Subcutaneous adipose tissue (tissue), 4 donors: ENCODE measurements around the gene DAD1. TPM values are rescaled to one million over a fixed set of nuclear protein-coding genes. Genes with fewer than 3 reads are reported as not detected.

ENCODE experiments used
- total RNA-seq, 4 donors: library from RNA; depleted of rRNA; stranded (reverse); fragments of >200 nt; gene quantifications; one replicate each; pipeline ENCODE4 v1.1.0, GENCODE V29; 2016
- TF ChIP-seq, protein P1 (sequence below): fragments of 450-650 bp; IDR thresholded peaks from one replicate; pipeline ENCODE4 v1.5.1; 2016; ENCODE audit warnings: low read depth, mild to moderate bottlenecking, control low read depth, antibody characterized with exemption, moderate library complexity

The DAD1 gene
- total RNA-seq, 4 donors from 2014 or later = 114 to 356 (median 179) TPM

DNA sequence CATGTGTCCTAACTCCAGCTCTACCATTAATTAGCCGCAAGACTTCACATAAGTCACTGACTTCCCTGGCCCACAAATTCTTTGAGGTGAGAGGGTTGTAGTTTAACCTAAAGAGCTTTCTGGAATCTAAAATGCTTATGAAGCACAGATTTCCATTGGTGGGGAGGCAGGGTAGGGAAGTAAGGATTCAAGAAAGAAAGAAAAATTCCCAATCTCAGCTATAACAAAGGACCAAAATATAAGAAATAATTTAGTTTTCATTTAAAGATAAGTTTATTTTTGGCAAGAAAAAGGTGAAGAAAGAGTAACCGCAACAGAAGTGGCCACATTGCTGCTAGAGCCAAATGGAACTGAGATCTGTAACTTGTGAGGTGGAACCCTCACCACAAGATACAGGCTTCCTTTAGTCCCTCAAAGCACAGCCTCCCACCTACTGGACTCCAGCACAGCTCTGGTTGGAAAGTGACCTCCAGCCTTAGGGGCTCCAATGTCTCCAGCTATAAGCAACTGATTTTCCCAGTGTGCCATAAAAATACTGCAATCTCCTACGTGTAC, 23.6 kb downstream of the DAD1 start:
- TF ChIP-seq, protein P1, sequence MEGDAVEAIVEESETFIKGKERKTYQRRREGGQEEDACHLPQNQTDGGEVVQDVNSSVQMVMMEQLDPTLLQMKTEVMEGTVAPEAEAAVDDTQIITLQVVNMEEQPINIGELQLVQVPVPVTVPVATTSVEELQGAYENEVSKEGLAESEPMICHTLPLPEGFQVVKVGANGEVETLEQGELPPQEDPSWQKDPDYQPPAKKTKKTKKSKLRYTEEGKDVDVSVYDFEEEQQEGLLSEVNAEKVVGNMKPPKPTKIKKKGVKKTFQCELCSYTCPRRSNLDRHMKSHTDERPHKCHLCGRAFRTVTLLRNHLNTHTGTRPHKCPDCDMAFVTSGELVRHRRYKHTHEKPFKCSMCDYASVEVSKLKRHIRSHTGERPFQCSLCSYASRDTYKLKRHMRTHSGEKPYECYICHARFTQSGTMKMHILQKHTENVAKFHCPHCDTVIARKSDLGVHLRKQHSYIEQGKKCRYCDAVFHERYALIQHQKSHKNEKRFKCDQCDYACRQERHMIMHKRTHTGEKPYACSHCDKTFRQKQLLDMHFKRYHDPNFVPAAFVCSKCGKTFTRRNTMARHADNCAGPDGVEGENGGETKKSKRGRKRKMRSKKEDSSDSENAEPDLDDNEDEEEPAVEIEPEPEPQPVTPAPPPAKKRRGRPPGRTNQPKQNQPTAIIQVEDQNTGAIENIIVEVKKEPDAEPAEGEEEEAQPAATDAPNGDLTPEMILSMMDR = no peak

DNA sequence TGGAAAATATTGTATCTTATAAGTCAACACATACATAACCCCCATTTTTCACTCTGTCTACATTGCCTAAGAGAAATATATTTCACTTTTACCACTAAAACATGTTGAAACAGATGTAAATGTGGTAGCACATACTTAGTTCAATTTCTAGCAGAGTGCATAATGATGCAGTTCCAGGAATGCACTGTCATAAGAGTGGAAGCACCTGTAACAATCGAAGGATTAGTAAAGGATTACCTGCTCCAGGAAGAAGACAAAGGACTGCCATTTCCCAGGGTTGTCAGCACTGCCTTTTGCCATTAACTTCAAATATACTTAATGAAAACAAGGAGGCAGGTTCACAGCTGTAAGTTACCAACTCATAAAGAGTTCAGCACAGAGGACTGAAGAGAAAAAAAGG, 24.6 kb downstream of the DAD1 start:
- TF ChIP-seq, protein P1 = no peak

DNA sequence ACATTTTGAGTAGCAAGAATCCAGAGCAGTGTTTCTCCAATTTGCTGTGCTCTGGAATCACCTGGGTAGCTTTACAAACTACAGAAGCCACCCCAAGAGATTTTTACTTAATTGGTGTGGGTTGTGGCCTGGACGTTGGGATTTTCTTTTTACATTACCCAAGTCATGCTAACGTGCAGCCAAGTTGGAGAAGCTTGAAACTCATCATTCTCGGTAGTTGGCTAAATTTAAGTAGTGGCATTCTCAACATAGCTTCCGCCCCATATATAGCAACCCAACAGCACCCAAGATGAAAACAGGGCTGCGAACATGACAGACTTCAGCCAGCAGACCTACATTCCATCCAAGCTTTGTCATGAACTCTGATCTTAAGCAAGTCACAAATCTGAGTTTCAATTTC, 25.0 kb downstream of the DAD1 start:
- TF ChIP-seq, protein P1 = no peak

DNA sequence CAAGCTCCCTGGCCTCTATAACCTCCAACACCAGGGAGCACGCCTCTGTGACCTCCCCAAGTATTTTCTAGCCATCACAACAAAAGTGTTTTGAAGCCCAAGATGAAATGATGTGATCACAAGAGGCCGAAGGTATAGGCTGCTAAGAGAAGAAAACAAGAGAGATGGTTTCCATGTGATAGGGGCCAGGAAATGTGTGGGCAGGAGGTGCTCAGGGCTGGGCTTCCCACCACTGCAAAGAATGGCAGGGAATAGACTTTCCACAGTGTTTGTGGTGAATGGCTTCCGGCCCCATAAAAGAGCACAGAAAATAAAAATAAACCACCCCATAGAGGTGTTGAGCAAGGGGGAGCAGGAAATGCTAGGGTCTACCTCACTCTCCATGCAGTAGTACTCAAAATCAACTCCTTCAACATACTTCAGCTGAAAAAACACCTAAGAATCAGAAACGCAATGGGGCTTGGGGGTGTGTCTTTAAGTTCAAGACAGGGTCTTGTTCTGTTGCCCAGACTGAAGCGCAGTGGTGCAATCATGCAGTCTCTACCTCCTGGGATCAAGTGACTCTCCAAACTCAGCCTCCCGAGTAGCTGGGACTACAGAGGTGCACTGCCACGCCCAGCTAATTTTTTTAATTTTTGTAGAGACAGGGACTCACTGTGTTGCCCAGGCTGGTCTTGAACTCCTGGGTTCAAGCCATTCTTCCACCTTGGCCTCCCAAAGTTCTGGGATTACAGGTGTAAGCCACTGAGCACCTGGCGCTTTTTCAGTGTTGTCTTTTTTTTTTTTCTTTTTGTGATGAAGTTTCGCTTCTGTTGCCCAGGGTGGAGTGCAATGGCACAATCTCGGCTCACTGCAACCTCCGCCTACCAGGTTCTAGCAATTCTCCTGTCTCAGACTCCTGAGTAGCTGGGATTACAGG, 27.1 kb downstream of the DAD1 start:
- TF ChIP-seq, protein P1 = no peak

DNA sequence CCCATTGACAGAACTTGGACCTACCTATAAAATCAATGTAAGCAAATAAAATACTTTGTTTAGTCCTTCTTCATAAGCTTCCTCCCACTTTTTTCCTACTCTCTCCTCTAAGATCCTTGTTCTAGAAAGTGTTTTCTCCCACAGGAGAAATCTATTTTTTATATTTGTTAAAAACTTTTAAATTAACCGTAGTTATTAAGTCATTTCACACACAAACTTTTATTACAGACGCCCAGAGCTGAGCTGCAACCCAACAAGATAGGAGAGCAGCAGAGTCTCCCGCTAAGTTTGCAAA, 27.7 kb downstream of the DAD1 start:
- TF ChIP-seq, protein P1 = no peak

DNA sequence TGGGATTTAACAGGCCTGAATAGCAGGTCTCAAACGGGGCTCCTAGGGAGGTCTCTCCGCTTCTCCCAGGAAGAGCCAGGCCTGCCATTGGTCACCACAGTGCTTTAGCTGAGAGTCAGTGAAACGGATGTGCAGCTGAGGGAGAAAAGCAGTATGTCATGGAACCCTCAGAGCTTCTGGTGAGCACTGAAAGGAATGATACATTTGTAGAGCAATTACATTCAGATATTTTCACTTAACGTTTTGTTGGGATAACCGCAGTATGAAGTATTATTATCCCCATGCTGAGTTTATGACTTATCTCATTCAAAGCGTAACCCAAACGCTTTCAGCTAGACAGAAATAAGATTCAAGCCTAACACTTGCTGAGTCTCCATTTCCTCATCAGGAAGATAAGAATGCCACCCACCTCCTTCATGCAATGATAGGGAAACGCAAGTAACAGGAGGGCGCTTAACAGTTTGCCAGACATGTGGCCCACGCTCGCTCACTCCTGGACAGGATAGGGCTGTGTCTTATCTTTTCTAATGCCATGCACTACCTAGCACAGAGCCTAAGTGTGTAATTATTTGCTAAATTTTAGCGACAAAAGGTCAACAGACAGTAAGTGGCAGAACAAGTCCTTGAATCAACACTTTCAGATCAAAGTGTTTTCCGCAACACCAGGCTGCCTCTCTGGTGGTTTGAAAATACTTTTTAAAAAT, 28.2 kb downstream of the DAD1 start:
- TF ChIP-seq, protein P1 = no peak

DNA sequence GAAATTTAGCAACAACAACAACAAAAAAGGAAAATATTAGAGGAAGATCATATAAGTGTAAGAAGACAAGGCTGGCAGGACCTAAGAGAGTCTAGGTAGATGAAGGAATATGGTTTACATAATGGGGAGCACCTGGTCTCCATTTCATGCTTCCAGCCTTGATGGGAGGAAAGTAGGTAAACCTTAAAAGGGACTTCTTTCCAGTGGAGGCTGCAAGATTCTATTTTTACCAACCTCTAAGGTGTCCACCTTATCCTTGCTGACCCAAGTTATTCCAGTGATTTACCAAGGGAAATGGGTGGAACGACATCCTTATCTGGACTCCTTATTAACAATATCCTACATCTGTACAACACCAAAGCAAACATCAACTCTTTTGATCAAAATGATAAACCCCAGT, 30.0 kb downstream of the DAD1 start:
- TF ChIP-seq, protein P1 = no peak
